Lower leg skin (tissue), 3 donors: ENCODE data around the gene BDH1.

ENCODE experiments used
- POLR2A ChIP-seq, 2 donors: fragments of 450-650 bp; IDR thresholded peaks; one replicate each; pipeline ENCODE4 v1.6.1; 2016 to 2017; ENCODE audit warnings: antibody characterized with exemption in 2 of 2, mild to moderate bottlenecking in 1 of 2, moderate library complexity in 1 of 2
- TF ChIP-seq, protein P1 (sequence below), 3 donors: fragments of 450-650 bp; IDR thresholded peaks; one replicate each; pipeline ENCODE4 v1.5.1; 2016; ENCODE audit warnings: antibody characterized with exemption in 3 of 3, mild to moderate bottlenecking in 3 of 3, moderate library complexity in 2 of 3

DNA sequence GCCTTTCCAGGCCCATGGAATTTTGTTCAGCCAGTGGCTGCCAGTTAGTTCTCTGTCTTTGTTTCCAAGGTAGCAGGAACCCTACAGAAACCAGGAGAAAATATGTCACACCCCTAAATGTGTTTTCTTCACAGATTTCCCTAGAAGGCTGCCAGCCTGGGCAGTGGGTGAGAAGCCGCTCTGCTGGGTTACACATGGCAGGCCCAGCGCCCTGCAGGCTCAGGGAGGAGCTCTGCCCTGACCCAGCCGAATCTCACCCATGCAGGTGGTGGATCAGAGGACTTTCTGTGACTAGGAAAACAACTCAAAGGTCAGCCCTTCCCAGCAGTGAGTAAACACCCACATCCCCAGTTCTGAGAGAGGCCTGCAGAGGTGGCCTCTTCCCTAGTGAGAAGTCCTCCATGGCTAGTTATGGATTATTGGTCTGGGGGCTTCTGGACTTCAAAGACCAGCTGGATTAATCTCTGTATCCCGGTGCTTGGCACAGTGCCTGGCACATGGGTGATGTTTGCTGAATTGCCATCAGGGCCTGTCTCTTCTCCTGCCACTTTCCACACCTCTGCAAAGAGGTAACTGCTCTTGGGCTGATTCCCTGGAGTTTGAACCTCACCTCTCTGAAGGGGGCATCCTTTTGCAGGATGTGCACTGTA is 34.7 kb upstream of the BDH1 start:
- TF ChIP-seq, protein P1, sequence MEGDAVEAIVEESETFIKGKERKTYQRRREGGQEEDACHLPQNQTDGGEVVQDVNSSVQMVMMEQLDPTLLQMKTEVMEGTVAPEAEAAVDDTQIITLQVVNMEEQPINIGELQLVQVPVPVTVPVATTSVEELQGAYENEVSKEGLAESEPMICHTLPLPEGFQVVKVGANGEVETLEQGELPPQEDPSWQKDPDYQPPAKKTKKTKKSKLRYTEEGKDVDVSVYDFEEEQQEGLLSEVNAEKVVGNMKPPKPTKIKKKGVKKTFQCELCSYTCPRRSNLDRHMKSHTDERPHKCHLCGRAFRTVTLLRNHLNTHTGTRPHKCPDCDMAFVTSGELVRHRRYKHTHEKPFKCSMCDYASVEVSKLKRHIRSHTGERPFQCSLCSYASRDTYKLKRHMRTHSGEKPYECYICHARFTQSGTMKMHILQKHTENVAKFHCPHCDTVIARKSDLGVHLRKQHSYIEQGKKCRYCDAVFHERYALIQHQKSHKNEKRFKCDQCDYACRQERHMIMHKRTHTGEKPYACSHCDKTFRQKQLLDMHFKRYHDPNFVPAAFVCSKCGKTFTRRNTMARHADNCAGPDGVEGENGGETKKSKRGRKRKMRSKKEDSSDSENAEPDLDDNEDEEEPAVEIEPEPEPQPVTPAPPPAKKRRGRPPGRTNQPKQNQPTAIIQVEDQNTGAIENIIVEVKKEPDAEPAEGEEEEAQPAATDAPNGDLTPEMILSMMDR (IDR thresholded peaks at IDR 0.05): no peak
- no peak for TF ChIP-seq POLR2A (IDR thresholded peaks at IDR 0.05)
